HL-60 (cell line): ENCODE data around the gene AARSD1.

ENCODE experiments used
- POLR2AphosphoS5 ChIP-seq: IDR thresholded peaks from 2 replicates; pipeline ENCODE4 v1.6.1; 2012; ENCODE audit warnings: low read depth
- REST ChIP-seq: IDR thresholded peaks from 2 replicates; pipeline ENCODE4 v1.6.1; 2012; ENCODE audit warnings: low read depth; ENCODE audit not compliant: insufficient replicate concordance
- SPI1 ChIP-seq: IDR thresholded peaks from 2 replicates; pipeline ENCODE4 v1.6.1; 2012; ENCODE audit warnings: low read depth, mild to moderate bottlenecking, borderline replicate concordance
- TF ChIP-seq, protein P1 (sequence below): IDR thresholded peaks from one replicate; pipeline ENCODE4 v1.5.1; 2011; ENCODE audit warnings: low read length, control low read depth, inconsistent platforms; ENCODE audit not compliant: insufficient read depth

DNA sequence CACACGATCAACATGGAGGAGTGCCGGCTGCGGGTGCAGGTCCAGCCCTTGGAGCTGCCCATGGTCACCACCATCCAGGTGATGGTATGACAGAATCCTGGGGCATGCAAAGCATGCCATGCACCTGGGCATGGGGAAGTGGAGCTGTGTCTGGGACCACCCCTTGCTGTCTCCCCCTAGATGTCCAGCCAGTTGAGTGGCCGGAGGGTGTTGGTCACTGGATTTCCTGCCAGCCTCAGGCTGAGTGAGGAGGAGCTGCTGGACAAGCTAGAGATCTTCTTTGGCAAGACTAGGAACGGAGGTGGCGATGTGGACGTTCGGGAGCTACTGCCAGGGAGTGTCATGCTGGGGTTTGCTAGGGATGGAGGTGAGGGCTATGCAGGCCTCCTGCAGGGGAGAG is 49.0 kb upstream of the AARSD1 start:
- TF ChIP-seq, protein P1, sequence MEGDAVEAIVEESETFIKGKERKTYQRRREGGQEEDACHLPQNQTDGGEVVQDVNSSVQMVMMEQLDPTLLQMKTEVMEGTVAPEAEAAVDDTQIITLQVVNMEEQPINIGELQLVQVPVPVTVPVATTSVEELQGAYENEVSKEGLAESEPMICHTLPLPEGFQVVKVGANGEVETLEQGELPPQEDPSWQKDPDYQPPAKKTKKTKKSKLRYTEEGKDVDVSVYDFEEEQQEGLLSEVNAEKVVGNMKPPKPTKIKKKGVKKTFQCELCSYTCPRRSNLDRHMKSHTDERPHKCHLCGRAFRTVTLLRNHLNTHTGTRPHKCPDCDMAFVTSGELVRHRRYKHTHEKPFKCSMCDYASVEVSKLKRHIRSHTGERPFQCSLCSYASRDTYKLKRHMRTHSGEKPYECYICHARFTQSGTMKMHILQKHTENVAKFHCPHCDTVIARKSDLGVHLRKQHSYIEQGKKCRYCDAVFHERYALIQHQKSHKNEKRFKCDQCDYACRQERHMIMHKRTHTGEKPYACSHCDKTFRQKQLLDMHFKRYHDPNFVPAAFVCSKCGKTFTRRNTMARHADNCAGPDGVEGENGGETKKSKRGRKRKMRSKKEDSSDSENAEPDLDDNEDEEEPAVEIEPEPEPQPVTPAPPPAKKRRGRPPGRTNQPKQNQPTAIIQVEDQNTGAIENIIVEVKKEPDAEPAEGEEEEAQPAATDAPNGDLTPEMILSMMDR, result no peak
- TF ChIP-seq POLR2AphosphoS5, result peak; percentile 45; the same call in 1 of the 2 replicates
- no peak for TF ChIP-seq REST
- no peak for TF ChIP-seq SPI1
